RWPE2 (cell line): ENCODE measurements around the gene EPB41L5.
A peak's percentile ranks its signal among the peaks of the same experiment; 100 is the strongest.

Experiments
- ATAC-seq: fragments of 200-7000 bp; cut with Tn5 transposase; 3 replicates; pipeline ENCODE4 v1.9.1; 2021; ENCODE audit warnings: low read depth
- DNase-seq: peaks from one replicate; pipeline ENCODE4 v3.0.0-alpha.2; 2020; ENCODE audit warnings: low spot score
- H3K27ac ChIP-seq: fragments of 450-650 bp; 2 replicates; pipeline ENCODE4 v1.5.1; 2017; ENCODE audit warnings: mild to moderate bottlenecking; ENCODE audit not compliant: poor library complexity, severe bottlenecking
- H3K27me3 ChIP-seq: fragments of 250-450 bp; sonication (Bioruptor Pico); 2 replicates; pipeline ENCODE4 v1.5.1; 2021; ENCODE audit warnings: mild to moderate bottlenecking, moderate library complexity; ENCODE audit not compliant: insufficient read depth, poor library complexity, severe bottlenecking
- H3K36me3 ChIP-seq: fragments of 250-450 bp; sonication (Bioruptor Pico); 2 replicates; pipeline ENCODE4 v1.5.1; 2020; ENCODE audit warnings: low read depth, mild to moderate bottlenecking, moderate library complexity
- H3K4me1 ChIP-seq: fragments of 250-450 bp; sonication (Bioruptor Pico); 2 replicates; pipeline ENCODE4 v1.5.1; 2021; ENCODE audit warnings: mild to moderate bottlenecking, moderate library complexity; ENCODE audit not compliant: insufficient read depth, poor library complexity, severe bottlenecking
- H3K4me3 ChIP-seq: fragments of 250-450 bp; sonication (Bioruptor Pico); 2 replicates; pipeline ENCODE4 v1.5.1; 2021; ENCODE audit warnings: mild to moderate bottlenecking, moderate library complexity; ENCODE audit not compliant: severe bottlenecking
- H3K9me3 ChIP-seq: fragments of 250-450 bp; sonication (Bioruptor Pico); 2 replicates; pipeline ENCODE4 v1.5.1; 2021; ENCODE audit warnings: mild to moderate bottlenecking, moderate library complexity; ENCODE audit not compliant: severe bottlenecking
- TF ChIP-seq, protein P1 (sequence below): fragments of 450-650 bp; IDR thresholded peaks from one replicate; pipeline ENCODE4 v1.5.1; 2017; ENCODE audit warnings: mild to moderate bottlenecking, moderate library complexity; ENCODE audit not compliant: poor library complexity, severe bottlenecking

The EPB41L5 gene

DNA sequence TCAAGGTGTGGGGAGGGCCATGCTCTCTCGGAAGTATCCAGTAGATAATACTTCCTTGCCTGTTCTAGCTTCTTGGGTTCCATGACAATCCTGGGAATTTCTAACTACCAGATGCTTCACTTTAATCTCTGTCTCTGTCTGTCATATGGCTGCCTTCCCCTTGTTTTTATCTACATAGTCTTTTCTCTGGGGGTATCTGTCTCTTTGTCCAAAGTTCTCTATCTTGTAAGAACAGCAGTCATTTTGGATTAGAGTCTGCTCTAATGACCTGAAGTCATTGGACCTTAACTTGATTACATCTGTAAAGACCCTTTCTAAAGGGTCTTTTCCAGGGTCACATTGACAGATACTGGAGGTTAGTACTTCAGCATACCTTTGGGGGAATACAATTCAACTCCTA is 11.4 kb upstream of the EPB41L5 start:
- DNase-seq (no peak), ATAC-seq (no peak)
- Histone ChIP-seq H3K4me3 (no peak overlapping the region), H3K27ac (no peak overlapping the region), H3K4me1 (no peaks in the 10 kb centered on the region), H3K36me3 (no peaks in the 10 kb centered on the region), H3K9me3 (no peaks in the 10 kb centered on the region), H3K27me3 (no peaks in the 10 kb centered on the region)
- TF ChIP-seq, protein P1, sequence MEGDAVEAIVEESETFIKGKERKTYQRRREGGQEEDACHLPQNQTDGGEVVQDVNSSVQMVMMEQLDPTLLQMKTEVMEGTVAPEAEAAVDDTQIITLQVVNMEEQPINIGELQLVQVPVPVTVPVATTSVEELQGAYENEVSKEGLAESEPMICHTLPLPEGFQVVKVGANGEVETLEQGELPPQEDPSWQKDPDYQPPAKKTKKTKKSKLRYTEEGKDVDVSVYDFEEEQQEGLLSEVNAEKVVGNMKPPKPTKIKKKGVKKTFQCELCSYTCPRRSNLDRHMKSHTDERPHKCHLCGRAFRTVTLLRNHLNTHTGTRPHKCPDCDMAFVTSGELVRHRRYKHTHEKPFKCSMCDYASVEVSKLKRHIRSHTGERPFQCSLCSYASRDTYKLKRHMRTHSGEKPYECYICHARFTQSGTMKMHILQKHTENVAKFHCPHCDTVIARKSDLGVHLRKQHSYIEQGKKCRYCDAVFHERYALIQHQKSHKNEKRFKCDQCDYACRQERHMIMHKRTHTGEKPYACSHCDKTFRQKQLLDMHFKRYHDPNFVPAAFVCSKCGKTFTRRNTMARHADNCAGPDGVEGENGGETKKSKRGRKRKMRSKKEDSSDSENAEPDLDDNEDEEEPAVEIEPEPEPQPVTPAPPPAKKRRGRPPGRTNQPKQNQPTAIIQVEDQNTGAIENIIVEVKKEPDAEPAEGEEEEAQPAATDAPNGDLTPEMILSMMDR, result no peak

- TF ChIP-seq, protein P1, result no peak
- Histone ChIP-seq H3K36me3 (no peaks in the 10 kb centered on the region), H3K4me3 (no peak overlapping the region), H3K9me3 (no peaks in the 10 kb centered on the region), H3K4me1 (no peaks in the 10 kb centered on the region), H3K27me3 (no peaks in the 10 kb centered on the region), H3K27ac (no peak overlapping the region)
- no peak for DNase-seq
- ATAC-seq, result no peak
Measured at GRCh38 chr2:120004254-120004653, 8.6 kb upstream of the EPB41L5 start.

- no peak; the same call in 2 of the 3 replicates for ATAC-seq
- no peaks in the 10 kb centered on the region for H3K9me3 ChIP-seq
- no peaks in the 10 kb centered on the region for H3K27me3 ChIP-seq
- TF ChIP-seq, protein P1, result no peak
- no peak for DNase-seq
- H3K4me3 ChIP-seq, result no peak overlapping the region
- no peak overlapping the region for H3K27ac ChIP-seq
- no peaks in the 10 kb centered on the region for H3K4me1 ChIP-seq
- H3K36me3 ChIP-seq, result no peaks in the 10 kb centered on the region
Measured at GRCh38 chr2:120005834-120006521, 6.9 kb upstream of the EPB41L5 start.

DNA sequence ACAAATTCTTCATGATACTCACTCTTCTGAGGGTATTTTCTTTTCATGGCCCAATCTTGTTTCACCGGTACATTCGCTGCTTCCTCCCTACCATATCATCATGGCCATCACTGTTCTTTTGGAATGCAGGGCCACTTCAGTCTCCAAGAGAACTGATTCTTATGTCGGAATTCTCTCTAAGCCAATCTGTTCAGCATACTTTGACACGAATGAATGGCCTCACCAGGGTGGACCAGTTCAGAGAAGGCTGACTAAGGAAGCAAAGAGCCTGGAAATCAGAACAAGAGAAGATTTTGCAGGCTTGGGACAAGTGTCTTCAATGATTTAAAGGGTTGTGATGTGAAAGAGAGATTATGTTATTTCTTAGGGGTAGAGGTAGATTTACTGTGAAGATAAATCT is 5.0 kb upstream of the EPB41L5 start:
- ATAC-seq (no peak), DNase-seq (no peak)
- TF ChIP-seq, protein P1, result no peak
- Histone ChIP-seq H3K36me3 (no peaks in the 10 kb centered on the region), H3K9me3 (no peaks in the 10 kb centered on the region), H3K27me3 (no peaks in the 10 kb centered on the region), H3K4me1 (peaks cover 4% of the 10 kb centered on the region), H3K4me3 (no peak overlapping the region), H3K27ac (no peak overlapping the region)

GRCh38 chr2:120012363-120012762 is 514 bp upstream of the EPB41L5 start:
- no peaks in the 10 kb centered on the region for H3K9me3 ChIP-seq
- H3K4me1 ChIP-seq, result peaks cover 20% of the 10 kb centered on the region
- TF ChIP-seq, protein P1, result no peak
- no peak for DNase-seq
- no peak overlapping the region for H3K27ac ChIP-seq
- H3K27me3 ChIP-seq, result no peaks in the 10 kb centered on the region
- H3K4me3 ChIP-seq, result peak overlapping the region; percentile 90
- ATAC-seq, result no peak
- H3K36me3 ChIP-seq, result no peaks in the 10 kb centered on the region
